ENCODE results near the gene ASIC4. TPM values are rescaled to one million over a fixed set of nuclear protein-coding genes. Genes with fewer than 3 reads are reported as not detected.
A peak's percentile ranks its signal among the peaks of the same experiment; 100 is the strongest.

Gene ASIC4
- total and polyA plus RNA-seq, 2 of the 13 experiments (the other 11 are each of a cell fraction or from before 2014, with no cell fraction given) = 0.03 TPM; not detected in 1

GRCh38 chr2:219545943-219546352 lies 31.7 kb downstream of the ASIC4 start (continued):
- TF ChIP-seq ZNF282 (IDR thresholded peaks at IDR 0.05; ENCODE audit: partially characterized antibody) = no peak
- TF ChIP-seq, protein P1, sequence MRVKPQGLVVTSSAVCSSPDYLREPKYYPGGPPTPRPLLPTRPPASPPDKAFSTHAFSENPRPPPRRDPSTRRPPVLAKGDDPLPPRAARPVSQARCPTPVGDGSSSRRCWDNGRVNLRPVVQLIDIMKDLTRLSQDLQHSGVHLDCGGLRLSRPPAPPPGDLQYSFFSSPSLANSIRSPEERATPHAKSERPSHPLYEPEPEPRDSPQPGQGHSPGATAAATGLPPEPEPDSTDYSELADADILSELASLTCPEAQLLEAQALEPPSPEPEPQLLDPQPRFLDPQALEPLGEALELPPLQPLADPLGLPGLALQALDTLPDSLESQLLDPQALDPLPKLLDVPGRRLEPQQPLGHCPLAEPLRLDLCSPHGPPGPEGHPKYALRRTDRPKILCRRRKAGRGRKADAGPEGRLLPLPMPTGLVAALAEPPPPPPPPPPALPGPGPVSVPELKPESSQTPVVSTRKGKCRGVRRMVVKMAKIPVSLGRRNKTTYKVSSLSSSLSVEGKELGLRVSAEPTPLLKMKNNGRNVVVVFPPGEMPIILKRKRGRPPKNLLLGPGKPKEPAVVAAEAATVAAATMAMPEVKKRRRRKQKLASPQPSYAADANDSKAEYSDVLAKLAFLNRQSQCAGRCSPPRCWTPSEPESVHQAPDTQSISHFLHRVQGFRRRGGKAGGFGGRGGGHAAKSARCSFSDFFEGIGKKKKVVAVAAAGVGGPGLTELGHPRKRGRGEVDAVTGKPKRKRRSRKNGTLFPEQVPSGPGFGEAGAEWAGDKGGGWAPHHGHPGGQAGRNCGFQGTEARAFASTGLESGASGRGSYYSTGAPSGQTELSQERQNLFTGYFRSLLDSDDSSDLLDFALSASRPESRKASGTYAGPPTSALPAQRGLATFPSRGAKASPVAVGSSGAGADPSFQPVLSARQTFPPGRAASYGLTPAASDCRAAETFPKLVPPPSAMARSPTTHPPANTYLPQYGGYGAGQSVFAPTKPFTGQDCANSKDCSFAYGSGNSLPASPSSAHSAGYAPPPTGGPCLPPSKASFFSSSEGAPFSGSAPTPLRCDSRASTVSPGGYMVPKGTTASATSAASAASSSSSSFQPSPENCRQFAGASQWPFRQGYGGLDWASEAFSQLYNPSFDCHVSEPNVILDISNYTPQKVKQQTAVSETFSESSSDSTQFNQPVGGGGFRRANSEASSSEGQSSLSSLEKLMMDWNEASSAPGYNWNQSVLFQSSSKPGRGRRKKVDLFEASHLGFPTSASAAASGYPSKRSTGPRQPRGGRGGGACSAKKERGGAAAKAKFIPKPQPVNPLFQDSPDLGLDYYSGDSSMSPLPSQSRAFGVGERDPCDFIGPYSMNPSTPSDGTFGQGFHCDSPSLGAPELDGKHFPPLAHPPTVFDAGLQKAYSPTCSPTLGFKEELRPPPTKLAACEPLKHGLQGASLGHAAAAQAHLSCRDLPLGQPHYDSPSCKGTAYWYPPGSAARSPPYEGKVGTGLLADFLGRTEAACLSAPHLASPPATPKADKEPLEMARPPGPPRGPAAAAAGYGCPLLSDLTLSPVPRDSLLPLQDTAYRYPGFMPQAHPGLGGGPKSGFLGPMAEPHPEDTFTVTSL (CRISPR knock-in tag; IDR thresholded peaks at IDR 0.05; ENCODE audit: borderline replicate concordance) = no peak
- no peak for TF ChIP-seq ZFYVE20 (CRISPR knock-in tag; IDR thresholded peaks at IDR 0.05; ENCODE audit: borderline replicate concordance, low read depth)
- TF ChIP-seq HIVEP1 (CRISPR knock-in tag; IDR thresholded peaks at IDR 0.05) = no peak
- no peak for TF ChIP-seq FOXC1 (CRISPR knock-in tag; IDR thresholded peaks at IDR 0.05; ENCODE audit: borderline replicate concordance)
- TF ChIP-seq CBX2 (IDR thresholded peaks at IDR 0.05; ENCODE audit: low read depth, low read length) = no peak
- TF ChIP-seq CBX2 (CRISPR knock-in tag; IDR thresholded peaks at IDR 0.05; ENCODE audit: low read depth) = no peak
- no peak for TF ChIP-seq ZBTB1 (CRISPR knock-in tag; IDR thresholded peaks at IDR 0.05; ENCODE audit: borderline replicate concordance)
- no peak for TF ChIP-seq RBM39 (IDR thresholded peaks at IDR 0.05; ENCODE audit: low read depth, low read length, poor library complexity, severe bottlenecking)
- no peak for TF ChIP-seq FOXK2 (IDR thresholded peaks at IDR 0.05)
- TF ChIP-seq, protein P2, sequence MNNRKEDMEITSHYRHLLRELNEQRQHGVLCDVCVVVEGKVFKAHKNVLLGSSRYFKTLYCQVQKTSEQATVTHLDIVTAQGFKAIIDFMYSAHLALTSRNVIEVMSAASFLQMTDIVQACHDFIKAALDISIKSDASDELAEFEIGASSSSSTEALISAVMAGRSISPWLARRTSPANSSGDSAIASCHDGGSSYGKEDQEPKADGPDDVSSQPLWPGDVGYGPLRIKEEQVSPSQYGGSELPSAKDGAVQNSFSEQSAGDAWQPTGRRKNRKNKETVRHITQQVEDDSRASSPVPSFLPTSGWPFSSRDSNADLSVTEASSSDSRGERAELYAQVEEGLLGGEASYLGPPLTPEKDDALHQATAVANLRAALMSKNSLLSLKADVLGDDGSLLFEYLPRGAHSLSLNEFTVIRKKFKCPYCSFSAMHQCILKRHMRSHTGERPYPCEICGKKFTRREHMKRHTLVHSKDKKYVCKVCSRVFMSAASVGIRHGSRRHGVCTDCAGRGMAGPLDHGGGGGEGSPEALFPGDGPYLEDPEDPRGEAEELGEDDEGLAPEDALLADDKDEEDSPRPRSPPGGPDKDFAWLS (CRISPR knock-in tag; IDR thresholded peaks at IDR 0.05; ENCODE audit: borderline replicate concordance) = no peak
- TF ChIP-seq EEA1 (CRISPR knock-in tag; IDR thresholded peaks at IDR 0.05; ENCODE audit: borderline replicate concordance) = no peak
- TF ChIP-seq HOXD1 (CRISPR knock-in tag; IDR thresholded peaks at IDR 0.05) = no peak
- TF ChIP-seq U2AF1 (optimal IDR thresholded peaks at IDR 0.05; ENCODE audit: low read depth, low read length) = no peak
- peak; percentile 65; the same call in 1 of the 2 replicates for TF ChIP-seq ZNF792 (CRISPR knock-in tag; IDR thresholded peaks at IDR 0.05)
- TF ChIP-seq ZNF550 (CRISPR knock-in tag; IDR thresholded peaks at IDR 0.05; ENCODE audit: borderline replicate concordance) = no peak
- no peak for TF ChIP-seq PHB2 (IDR thresholded peaks at IDR 0.05; ENCODE audit: partially characterized antibody)
- no peak for TF ChIP-seq ZNF557 (CRISPR knock-in tag; IDR thresholded peaks at IDR 0.05)
- TF ChIP-seq, protein P3, sequence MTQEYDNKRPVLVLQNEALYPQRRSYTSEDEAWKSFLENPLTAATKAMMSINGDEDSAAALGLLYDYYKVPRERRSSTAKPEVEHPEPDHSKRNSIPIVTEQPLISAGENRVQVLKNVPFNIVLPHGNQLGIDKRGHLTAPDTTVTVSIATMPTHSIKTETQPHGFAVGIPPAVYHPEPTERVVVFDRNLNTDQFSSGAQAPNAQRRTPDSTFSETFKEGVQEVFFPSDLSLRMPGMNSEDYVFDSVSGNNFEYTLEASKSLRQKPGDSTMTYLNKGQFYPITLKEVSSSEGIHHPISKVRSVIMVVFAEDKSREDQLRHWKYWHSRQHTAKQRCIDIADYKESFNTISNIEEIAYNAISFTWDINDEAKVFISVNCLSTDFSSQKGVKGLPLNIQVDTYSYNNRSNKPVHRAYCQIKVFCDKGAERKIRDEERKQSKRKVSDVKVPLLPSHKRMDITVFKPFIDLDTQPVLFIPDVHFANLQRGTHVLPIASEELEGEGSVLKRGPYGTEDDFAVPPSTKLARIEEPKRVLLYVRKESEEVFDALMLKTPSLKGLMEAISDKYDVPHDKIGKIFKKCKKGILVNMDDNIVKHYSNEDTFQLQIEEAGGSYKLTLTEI (CRISPR knock-in tag; conservative IDR thresholded peaks at IDR 0.05) = no peak
- no peak for TF ChIP-seq NFRKB (IDR thresholded peaks at IDR 0.05)
- TF ChIP-seq REL (CRISPR knock-in tag; conservative IDR thresholded peaks at IDR 0.05) = no peak
- TF ChIP-seq MTF1 (CRISPR knock-in tag; IDR thresholded peaks at IDR 0.05) = no peak
- TF ChIP-seq, protein P4, sequence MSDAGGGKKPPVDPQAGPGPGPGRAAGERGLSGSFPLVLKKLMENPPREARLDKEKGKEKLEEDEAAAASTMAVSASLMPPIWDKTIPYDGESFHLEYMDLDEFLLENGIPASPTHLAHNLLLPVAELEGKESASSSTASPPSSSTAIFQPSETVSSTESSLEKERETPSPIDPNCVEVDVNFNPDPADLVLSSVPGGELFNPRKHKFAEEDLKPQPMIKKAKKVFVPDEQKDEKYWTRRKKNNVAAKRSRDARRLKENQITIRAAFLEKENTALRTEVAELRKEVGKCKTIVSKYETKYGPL (CRISPR knock-in tag; IDR thresholded peaks at IDR 0.05) = no peak

Measured in HepG2 (cell line).